HS-5 (cell line): Measurements from ENCODE around the gene TRAPPC5.

Experiments used
- DNase-seq: peaks from one replicate; pipeline ENCODE4 v3.0.0-alpha.2; 2012; ENCODE audit warnings: low read depth

Gene TRAPPC5

GRCh38 chr19:7701049-7701653, 20.5 kb downstream of the TRAPPC5 start:
- no peak for DNase-seq

- no peak for DNase-seq
Observed at GRCh38 chr19:7701654-7702457, 21.2 kb downstream of the TRAPPC5 start, which contains the start of gene FCER2. Gene FCER2, minus strand, starts transcription at chr19:7702131. Its CDS starts 2,371 bp downstream, at chr19:7699760.

- no peak for DNase-seq
Observed at GRCh38 chr19:7703332-7703731, 22.7 kb downstream of the TRAPPC5 start.

DNA sequence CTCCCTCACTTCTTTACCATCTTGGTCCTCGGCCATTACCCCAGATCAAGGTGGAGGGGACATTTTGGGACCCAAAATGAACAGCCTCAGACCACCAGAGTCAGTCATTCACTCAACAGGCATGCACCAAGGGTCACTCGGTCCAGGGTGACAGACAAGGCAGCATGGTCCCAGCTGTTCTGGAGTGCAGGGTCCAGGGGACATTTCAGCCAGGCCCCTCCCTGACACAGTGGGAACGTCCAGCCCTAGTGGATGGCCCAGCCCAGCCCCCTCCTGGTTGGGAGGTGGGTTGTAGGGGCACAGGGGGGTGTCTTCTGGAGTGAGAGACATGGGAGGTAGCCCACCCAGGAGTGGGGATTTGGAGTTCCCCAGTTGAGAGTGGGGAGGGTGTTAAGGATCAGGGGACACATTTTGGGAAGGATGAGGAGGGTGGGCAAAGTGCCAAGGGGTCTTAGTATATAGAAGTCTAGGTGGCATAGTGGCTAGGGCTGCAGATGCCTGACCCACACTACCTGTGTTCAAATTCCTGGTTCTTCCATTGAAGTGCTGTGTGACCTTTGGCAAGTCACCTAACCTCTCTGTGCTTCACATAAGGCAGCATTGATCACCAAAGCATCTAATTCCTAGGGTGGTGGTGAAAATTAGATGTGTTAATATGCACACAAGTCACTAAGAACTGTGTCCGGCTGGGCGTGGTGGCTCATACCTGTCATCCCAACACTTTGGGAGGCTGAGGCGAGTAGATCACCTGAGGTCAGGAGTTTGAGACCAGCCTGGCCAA, 23.8 kb downstream of the TRAPPC5 start:
- no peak for DNase-seq

- no peak for DNase-seq
Observed at GRCh38 chr19:7705387-7706187, 25.0 kb downstream of the TRAPPC5 start.

GRCh38 chr19:7706188-7706954, 25.7 kb downstream of the TRAPPC5 start:
- DNase-seq, result no peak

DNA sequence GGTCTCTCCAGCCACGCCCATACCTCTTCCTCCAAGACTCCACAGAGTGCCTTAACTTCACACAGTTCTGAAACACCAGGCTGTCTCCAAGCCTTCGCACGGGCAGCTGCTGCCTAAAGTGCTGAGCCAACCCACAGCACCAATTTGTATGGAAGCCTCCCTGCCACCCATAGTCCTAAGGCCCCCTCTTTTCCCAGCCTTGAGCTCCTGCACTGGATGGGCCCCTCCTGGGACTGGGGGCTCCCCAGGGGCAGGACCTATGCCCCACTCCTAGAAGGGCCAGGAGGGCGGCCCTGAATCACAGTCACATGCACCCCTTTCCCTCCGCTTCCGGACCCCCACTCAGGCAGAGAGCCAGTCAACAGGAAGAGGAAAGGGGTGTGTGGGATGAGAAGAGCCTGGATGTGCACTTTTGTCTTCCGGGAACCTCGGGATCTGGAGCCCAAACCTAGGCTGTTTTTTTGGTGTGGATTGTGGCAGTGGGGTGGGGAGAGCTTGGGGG, 26.4 kb downstream of the TRAPPC5 start:
- DNase-seq, result no peak

DNA sequence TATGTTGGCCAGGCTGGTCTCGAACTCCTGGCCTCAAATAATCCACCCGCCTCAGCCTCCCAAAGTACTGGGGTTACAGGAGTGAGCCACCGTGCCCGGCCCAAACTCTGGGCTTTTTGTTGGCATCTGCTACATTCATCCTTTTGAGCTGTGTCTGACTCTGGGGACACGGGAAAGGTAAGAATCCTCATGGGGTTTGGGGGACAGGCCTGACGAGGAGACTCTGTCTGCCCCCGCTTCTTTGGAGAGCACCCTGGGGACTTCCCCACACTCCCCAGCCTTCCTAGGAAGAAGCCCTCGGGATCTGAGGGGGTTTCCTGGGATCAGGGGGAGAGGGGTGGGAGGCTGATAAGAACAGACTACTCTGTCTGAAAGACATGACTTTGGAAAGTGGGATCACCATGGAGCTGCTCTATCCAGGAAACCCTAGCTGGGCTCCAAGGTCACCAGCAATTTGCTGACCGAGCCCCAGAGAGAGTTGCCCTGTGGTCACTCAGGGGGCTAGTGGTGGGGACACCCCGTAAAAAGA, 29.4 kb downstream of the TRAPPC5 start:
- no peak for DNase-seq

GRCh38 chr19:7710616-7711015, 30.0 kb downstream of the TRAPPC5 start:
- DNase-seq, result no peak

DNA sequence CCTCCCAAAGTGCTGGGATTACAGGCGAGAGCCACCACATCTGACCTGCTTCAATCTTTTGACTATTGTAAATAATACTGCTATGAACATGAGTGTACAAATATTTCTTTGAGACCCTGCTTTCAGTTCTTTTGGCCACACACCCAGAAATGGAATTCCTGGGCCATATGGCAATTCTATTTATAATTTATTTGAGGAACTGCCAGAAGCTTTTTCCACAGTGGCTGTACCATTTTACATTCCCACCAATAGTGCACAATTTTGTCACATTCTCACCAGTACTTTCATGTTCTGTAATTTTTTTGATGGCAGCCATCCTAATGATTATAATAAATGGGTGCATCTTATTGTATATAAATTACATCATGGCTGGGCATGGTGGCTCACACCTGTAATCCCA, 35.0 kb downstream of the TRAPPC5 start:
- no peak for DNase-seq

- no peak for DNase-seq
Observed at GRCh38 chr19:7716762-7717161, 36.1 kb downstream of the TRAPPC5 start.

DNA sequence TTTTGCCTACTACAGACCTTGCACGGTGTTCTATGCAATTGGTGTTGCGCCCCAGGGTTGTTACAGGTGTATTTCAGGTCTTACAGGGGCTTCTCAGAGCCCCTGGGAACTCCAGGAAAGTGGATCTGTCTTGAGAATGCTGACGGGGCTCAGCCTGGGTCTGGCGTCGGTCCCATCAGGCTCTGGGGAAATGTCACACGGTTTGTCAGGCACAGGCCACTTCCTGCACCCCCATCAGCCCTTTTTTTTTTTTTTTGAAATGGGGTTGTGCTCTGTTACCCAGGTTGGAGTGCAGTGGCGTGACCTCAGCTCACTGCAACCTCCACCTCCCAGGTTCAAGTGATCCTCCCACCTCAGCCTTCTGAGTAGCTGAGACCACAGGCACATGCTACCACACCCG, 38.0 kb downstream of the TRAPPC5 start:
- no peak for DNase-seq

DNA sequence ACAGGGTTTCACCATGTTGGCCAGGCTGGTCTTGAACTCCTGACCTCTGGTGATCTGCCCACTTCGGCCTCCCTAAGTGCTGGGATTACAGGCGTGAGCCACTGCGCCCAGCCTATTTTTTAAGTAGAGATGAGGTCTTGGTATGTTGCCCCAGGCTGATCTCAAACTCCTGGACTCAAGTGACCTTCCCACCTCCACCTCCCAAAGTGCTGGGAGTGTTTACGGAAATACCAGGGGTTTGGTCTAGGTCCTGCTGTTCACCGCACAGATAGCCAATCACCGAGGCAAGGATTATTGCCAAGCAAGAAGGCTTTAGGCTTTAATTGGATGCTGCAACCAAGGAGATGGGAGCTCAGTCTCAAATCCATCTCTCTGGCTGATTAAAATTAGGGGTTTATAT, 39.7 kb downstream of the TRAPPC5 start:
- no peak for DNase-seq

- DNase-seq, result no peak
Observed at GRCh38 chr19:7722231-7722651, 41.6 kb downstream of the TRAPPC5 start.

GRCh38 chr19:7725791-7726190, 45.2 kb downstream of the TRAPPC5 start:
- DNase-seq, result no peak

DNA sequence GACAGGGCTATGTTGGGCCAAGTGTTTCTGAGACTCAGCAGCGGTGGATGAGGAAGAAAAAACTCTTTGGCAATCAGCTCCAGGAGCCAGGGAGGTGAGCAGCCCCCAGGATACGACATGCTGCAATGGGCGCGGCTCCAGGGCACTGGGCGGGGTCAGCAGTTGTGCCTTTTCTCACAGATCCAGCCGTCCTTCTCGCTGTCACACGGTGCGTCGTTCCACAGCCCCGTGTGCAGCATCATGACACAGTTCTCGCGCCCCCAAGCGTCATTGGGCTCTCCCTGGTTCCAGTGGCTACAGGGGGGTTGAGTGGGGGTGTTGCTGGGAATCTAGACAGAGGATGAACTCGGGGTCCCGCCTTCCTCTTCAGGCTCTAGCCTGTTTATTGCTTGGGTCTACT, 48.6 kb downstream of the TRAPPC5 start:
- DNase-seq, result no peak

- no peak for DNase-seq
Observed at GRCh38 chr19:7729831-7730285, 49.2 kb downstream of the TRAPPC5 start.

- no peak for DNase-seq
Observed at GRCh38 chr19:7730286-7731217, 49.9 kb downstream of the TRAPPC5 start.

GRCh38 chr19:7731218-7731595, 50.6 kb downstream of the TRAPPC5 start:
- DNase-seq, result no peak

DNA sequence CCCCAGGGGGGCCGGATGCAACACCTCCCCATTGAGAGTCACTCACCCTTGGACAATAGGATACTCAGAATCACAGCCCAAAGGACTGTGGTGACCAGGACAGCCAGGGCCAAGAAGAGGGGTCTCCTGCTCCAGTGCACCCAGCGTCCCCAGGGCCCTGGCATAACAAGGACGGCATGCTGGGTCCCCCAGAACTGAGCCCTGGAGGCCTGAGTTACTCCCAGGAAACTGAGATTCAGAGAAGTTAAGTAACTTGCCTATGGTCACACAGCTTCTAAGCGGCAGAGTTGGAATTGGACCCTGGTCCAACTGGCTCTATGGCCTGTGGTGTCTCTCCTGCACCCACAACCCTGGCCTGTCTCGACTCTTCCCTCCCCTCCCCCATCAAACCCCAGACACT, 51.0 kb downstream of the TRAPPC5 start:
- DNase-seq, result no peak
